NCI-H187 treated with DMSO at 0.1 percent for 48 hours (cell line): ENCODE results near the gene TMEM8B.
"Not testable (repeated sequence)": the region's sequence is repeated elsewhere in the genome, so short reads cannot be mapped to it uniquely, and the experiment has no call there.

Source experiments
- DNase-seq: peaks from one replicate; lab custom pipeline; 2025; lab: John Stamatoyannopoulos, UW

The TMEM8B gene

DNA sequence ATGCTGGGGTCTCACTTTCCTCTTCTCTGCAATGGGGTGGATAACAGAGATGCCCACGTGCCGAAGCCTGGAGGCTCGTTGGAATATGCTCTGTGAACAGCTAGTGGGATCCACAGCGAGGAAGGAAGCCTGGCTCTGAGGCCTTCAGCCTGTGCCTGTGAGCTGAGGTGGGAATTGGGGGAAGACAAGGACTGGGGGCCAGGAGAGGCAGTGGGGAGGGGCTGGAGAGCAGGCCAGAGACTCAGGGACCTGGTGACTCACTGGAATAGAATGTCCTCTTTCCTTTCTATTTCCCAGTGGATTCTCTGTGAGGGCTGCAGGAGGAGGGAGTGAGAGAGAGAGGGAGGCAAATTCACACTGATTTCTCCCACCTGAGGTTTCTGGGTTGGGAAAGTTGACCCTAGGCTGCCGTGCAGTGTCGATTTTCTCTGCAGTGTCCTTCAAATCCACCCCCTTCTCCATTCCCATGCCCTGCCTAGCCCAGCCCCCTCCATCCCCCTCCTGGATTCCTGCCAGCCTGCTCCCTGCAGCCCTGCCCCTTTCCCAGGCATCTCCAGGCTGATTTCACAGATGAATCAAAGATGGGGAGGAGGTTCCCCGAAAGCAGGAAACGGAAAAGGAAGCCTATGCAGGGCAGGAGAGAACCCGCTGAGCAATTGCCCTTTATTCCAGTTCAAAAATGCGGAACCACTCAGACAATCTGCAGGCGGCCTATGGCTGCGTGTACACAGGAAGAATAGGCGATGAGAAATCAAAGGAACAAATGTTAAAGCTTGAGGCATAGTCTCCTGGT, 78.9 kb downstream of the TMEM8B start:
- no peak for DNase-seq

DNA sequence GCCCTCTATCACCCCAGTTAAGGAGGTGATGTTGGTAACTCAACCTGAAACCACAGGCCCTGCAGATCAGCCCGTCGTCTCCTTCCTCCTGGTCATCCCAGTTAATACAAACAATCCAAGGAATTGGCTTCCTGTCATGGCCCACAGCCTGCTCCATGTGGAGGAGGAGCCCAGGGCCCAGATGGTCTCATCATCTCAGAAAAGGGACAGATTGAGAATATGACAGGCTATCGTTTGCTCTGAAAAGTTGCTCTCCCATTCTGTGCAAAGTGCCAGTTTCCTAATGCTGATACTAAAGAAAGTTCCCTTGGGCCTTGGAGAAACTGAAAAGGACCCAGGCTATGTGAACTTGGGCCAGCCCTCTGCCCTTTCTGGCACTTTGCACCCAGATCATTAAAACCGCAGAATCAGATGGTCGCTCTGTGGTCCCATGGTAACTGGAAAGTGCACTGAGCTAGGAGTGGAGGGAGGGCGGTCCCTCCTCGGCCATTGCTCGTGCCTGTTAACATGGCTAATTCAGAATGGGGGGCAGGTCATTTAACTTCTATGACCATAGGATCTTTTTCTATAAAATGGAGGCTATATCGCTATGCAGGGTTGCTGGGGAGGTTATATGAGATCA, 79.6 kb downstream of the TMEM8B start:
- no peak for DNase-seq

DNA sequence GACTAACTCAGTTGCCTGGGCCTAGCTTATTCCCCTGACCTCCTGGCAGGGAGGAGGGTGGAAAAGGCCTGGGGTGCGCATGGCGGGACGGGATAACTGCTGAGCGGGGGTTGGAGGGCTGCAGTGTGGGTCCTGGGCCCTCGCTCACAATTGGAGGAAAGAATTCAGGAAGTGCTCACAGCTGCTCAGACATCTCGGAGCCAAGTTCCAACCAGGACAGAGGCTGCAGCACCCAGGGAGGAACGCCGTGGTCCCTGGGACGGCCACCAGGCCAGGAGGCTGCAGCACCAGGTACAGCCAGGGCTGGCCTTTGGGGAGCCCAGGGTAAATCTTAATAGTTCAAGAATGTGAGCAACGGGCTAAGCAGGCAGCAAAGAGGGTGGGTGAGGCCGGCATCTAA, 80.2 kb downstream of the TMEM8B start, which contains the start of gene SPAAR:
TSS of gene SPAAR (plus strand) at position 217 of the 400 bp plus-strand sequence. CDS start 974 bp downstream, outside the sequence.
- DNase-seq: no peak

DNA sequence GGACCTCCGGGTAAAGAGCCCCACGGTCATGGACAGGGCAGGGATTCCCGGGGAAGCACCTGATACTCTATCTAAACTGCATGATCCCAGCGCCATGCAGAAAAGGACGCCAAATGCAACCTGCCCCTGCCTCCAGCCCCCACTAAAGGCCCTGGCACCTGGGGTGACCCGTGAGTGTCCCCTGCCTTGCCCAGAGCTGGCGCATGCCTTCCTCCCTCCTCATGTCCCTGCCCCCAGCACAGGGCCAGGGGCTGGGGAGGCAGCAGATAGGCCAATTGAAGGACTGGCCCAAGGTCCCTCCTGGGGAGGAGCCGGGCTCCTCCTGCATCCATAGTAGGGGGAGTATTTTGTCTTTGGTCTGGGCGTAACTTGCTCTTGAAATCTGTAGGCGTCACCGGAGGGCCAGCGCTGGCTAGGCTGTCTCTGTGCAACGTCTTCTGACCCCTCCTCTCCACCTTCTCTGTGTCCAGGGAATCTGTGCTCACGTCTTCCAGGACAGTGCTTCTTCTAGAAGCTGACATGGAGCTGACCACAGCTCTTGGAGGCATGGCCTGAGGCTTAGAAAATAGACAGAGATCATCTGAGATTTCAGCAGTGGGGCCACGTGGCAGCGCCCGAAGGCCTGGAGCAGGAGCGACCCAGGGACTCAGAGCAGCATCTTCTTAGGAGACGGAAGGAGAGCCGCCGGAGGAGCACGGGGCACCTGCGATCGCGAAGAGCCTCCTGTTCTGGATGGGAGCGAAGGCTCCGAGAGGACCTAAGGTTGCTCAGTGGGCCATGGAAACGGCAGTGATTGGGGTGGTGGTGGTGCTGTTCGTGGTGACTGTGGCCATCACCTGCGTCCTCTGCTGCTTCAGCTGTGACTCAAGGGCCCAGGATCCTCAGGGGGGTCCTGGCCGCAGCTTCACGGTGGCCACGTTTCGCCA, 80.9 kb downstream of the TMEM8B start:
- DNase-seq: no peak

DNA sequence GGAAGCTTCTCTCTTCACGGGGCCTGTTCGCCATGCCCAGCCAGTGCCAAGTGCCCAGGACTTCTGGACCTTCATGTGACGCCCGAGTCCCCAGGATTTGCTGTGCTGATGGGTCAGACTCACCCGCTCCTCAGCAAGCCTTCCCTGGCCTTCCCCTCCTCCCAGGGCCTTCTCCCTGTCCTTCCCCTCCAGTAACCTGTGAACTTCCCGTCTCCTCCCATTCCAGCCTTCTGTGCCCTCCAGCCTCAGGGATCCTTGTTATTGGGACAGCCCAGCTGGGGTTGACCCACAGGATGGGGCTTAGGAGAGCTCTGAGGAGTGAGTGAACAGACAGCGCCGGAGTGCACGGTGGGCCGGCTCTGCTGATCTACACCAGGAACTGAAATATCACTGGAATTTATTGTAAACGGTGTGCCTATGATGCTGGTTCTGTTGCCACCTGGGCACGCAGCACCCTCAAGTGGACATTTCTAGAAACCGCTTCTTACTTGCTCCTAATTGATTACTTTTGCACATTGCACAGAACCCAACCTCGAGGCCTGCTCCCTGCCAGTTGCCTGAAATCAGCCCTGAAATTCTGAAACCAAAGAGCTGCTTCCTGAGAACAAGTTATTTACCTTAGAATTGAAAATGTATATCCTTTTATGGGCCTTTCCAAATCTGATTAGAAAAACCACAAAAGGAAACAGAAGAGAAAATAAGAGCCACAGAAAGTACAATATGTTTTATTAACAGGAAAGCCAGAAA, 81.8 kb downstream of the TMEM8B start:
- DNase-seq: no peak

DNA sequence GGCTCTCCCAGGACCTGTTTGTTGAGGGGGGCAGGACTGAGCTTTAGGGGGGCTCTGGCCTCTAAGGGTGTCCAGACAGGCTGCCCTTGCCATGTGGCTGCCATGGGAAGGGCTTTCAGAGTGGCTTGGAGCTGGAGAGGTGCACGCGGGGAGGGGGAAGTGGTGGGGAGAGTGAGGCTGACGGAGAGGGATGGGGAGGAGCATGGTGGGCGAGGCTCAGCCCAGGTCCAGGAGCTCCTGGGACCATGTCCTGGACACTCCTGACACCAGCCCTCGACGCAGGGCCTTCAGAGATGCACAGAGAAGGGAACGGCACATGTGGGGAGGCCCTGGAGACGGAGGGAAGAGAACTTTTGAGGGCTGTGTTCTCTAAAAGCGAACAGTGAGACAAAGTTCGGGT, 82.7 kb downstream of the TMEM8B start:
- no peak for DNase-seq

DNA sequence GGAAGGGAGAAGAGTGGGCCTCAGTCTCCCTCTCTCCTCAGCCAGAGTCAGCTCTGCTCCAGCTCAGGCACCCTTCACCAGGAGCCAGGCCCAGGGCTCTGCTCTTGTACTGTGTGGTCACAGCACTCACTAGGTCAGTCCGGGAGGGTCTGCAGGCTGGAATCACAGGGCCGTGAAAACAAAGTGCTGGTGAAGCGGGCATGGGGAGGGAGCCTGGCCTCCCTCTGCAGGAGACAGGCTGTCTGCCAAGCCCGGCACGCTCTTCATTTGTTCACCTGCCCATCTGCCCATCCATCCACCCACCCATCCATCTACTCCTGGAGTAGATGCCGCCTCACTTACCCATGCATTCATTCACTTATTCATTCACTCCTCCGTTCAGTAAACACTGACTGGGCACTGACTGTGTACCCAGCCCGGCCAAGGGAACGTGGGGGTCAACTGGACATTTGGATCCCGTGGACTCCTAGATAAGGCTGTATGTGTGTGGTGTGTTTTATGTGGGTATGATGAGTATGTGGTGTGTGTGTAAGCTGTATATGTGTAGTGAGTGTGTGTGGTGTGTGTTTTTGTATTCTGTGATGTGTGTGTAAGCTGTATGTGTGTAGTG, 83.9 kb downstream of the TMEM8B start:
- no peak for DNase-seq

DNA sequence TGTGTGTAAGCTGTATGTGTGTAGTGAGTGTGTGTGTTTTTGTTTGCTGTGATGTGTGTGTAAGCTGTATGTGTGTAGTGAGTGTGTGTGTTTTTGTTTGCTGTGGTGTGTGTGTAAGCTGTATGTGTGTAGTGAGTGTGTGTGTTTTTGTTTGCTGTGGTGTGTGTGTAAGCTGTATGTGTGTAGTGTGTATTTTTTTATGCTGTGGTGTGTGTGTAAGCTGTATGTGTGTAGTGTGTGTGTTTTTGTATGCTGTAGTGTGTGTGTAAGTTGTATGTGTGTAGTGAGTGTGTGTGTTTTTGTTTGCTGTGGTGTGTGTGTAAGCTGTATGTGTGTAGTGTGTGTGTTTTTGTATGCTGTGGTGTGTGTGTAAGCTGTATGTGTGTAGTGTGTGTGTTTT, 84.4 kb downstream of the TMEM8B start:
- not testable (repeated sequence) for DNase-seq

DNA sequence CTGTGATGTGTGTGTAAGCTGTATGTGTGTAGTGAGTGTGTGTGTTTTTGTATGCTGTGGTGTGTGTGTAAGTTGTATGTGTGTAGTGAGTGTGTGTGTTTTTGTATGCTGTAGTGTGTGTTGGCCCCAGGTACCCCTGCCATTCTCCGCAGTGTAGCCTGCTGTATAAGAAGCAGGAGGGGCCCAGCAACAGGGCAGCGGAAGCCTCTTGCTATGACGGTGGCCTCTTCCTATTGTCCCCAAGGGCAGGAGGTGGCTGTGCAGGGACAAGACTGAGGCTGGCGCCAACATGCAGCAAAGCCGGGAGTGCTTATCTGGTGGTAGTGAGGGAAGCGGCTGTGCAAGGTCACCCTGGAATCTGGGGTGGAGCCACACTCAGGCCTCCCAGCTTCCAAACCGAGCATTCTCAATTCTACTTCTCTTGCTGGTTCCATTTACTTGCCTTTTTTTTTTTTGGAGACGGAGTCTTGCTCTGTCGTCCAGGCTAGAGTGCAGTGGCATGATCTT, 85.3 kb downstream of the TMEM8B start:
- no peak for DNase-seq
